ENCODE measurements around the gene TMEM266.

Gene TMEM266

GRCh38 chr15:76169018-76169417 lies 109.2 kb downstream of the TMEM266 start:
- Histone ChIP-seq H3K27me3 (ENCODE audit: control insufficient read depth, insufficient read depth, low read length) (no peaks in the 10 kb centered on the region), H3K4me3 (ENCODE audit: low read length) (no peak overlapping the region), H3K4me1 (ENCODE audit: control insufficient read depth, insufficient read depth, low read length) (peaks cover 5% of the 10 kb centered on the region), H3K36me3 (ENCODE audit: control insufficient read depth, insufficient read depth, low read length) (no peaks in the 10 kb centered on the region), H3K9me3 (ENCODE audit: control insufficient read depth, low read length) (no peaks in the 10 kb centered on the region), H3K9ac (ENCODE audit: low read length) (no peak overlapping the region)

- H3K4me3 ChIP-seq (ENCODE audit: low read length), result no peak overlapping the region
- no peaks in the 10 kb centered on the region for H3K27me3 ChIP-seq (ENCODE audit: control insufficient read depth, insufficient read depth, low read length)
- no peak overlapping the region for H3K9ac ChIP-seq (ENCODE audit: low read length)
- no peaks in the 10 kb centered on the region for H3K9me3 ChIP-seq (ENCODE audit: control insufficient read depth, low read length)
- H3K36me3 ChIP-seq (ENCODE audit: control insufficient read depth, insufficient read depth, low read length), result no peaks in the 10 kb centered on the region
- peaks cover 5% of the 10 kb centered on the region for H3K4me1 ChIP-seq (ENCODE audit: control insufficient read depth, insufficient read depth, low read length)
These were observed 110.4 kb downstream of the TMEM266 start for GRCh38 chr15:76169911-76170800.

- Histone ChIP-seq H3K9me3 (ENCODE audit: control insufficient read depth, low read length) (no peaks in the 10 kb centered on the region), H3K27me3 (ENCODE audit: control insufficient read depth, insufficient read depth, low read length) (peaks cover 6% of the 10 kb centered on the region), H3K4me1 (ENCODE audit: control insufficient read depth, insufficient read depth, low read length) (peaks cover 9% of the 10 kb centered on the region), H3K4me3 (ENCODE audit: low read length) (no peak overlapping the region), H3K9ac (ENCODE audit: low read length) (no peak overlapping the region), H3K36me3 (ENCODE audit: control insufficient read depth, insufficient read depth, low read length) (no peaks in the 10 kb centered on the region)
These were observed 113.0 kb downstream of the TMEM266 start for GRCh38 chr15:76172782-76173181.

DNA sequence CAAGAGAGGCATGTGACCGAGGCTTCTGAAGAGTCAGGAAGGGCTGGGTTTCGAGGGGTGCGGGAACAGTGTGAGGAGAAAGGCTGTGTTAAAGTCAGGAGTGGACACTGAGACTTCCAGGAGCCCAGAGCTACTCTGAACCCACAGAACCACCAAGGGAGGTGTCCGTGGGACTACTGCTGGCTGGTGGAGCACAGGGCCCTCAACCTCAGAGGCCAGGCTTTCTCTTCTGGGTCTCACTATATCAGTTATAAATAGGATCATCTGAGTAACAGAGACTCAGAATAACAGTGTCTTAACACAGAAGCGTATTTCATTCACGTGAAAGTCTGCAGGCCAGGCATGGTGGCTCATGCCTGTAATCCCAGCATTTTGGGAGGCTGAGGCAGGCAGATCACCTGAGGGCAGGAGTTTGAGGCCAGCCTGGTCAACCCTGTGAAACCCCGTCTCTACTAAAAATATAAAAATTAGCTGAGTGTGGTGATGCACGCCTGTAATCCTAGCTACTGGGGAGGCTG lies 113.6 kb downstream of the TMEM266 start:
- Histone ChIP-seq H3K27me3 (ENCODE audit: control insufficient read depth, insufficient read depth, low read length) (peaks cover 12% of the 10 kb centered on the region), H3K36me3 (ENCODE audit: control insufficient read depth, insufficient read depth, low read length) (no peaks in the 10 kb centered on the region), H3K9me3 (ENCODE audit: control insufficient read depth, low read length) (no peaks in the 10 kb centered on the region), H3K4me3 (ENCODE audit: low read length) (no peak overlapping the region), H3K9ac (ENCODE audit: low read length) (no peak overlapping the region), H3K4me1 (ENCODE audit: control insufficient read depth, insufficient read depth, low read length) (peaks cover 13% of the 10 kb centered on the region)

DNA sequence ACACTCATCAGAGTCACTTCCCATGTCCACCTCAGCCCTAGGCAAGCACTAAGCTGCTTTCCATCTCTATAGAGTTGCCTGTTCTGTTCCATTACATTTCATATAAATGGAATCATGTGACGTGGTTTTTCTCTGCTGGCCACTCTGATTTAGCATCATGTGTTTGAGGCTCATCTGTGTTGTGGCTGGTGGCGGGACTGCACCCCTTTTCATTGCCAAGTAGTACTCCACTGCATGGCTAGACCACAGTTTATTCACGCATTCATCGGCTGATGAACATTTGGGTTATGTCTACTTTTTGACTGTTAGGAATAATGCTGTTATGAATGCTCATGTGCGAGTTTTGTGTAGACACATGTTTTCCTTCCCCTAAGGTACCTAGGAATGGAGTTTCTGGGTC lies 114.9 kb downstream of the TMEM266 start:
- Histone ChIP-seq H3K4me3 (ENCODE audit: low read length) (no peak overlapping the region), H3K4me1 (ENCODE audit: control insufficient read depth, insufficient read depth, low read length) (peaks cover 13% of the 10 kb centered on the region), H3K27me3 (ENCODE audit: control insufficient read depth, insufficient read depth, low read length) (peaks cover 19% of the 10 kb centered on the region), H3K9me3 (ENCODE audit: control insufficient read depth, low read length) (no peaks in the 10 kb centered on the region), H3K9ac (ENCODE audit: low read length) (no peak overlapping the region), H3K36me3 (ENCODE audit: control insufficient read depth, insufficient read depth, low read length) (no peaks in the 10 kb centered on the region)

DNA sequence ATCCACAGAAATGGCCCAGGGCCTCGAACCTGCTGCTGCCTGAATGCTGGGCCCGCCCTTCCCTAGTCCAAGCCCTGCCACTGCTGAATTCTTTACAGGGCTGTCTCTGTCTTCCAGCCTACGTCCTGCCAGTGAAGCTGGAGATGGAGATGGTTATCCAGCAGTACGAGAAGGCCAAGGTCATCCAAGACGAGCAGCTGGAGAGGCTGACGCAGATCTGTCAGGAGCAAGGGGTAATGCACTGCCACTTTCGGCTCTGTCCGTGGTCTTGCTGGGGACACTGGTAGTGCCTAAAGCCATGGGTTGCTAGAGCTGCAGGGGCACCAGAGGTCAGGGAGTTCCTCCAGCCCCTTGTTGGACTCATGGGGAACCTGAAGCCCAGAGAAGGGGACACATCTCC lies 115.7 kb downstream of the TMEM266 start:
- H3K4me3 ChIP-seq (ENCODE audit: low read length), result no peak overlapping the region
- H3K27me3 ChIP-seq (ENCODE audit: control insufficient read depth, insufficient read depth, low read length), result peaks cover 19% of the 10 kb centered on the region
- H3K4me1 ChIP-seq (ENCODE audit: control insufficient read depth, insufficient read depth, low read length), result peaks cover 9% of the 10 kb centered on the region
- no peak overlapping the region for H3K9ac ChIP-seq (ENCODE audit: low read length)
- H3K9me3 ChIP-seq (ENCODE audit: control insufficient read depth, low read length), result no peaks in the 10 kb centered on the region
- no peaks in the 10 kb centered on the region for H3K36me3 ChIP-seq (ENCODE audit: control insufficient read depth, insufficient read depth, low read length)

GRCh38 chr15:76176059-76176458 lies 116.3 kb downstream of the TMEM266 start:
- peaks cover 19% of the 10 kb centered on the region for H3K27me3 ChIP-seq (ENCODE audit: control insufficient read depth, insufficient read depth, low read length)
- H3K4me3 ChIP-seq (ENCODE audit: low read length), result no peak overlapping the region
- H3K9ac ChIP-seq (ENCODE audit: low read length), result no peak overlapping the region
- no peaks in the 10 kb centered on the region for H3K9me3 ChIP-seq (ENCODE audit: control insufficient read depth, low read length)
- peaks cover 8% of the 10 kb centered on the region for H3K4me1 ChIP-seq (ENCODE audit: control insufficient read depth, insufficient read depth, low read length)
- H3K36me3 ChIP-seq (ENCODE audit: control insufficient read depth, insufficient read depth, low read length), result no peaks in the 10 kb centered on the region

- Histone ChIP-seq H3K36me3 (ENCODE audit: control insufficient read depth, insufficient read depth, low read length) (no peaks in the 10 kb centered on the region), H3K4me1 (ENCODE audit: control insufficient read depth, insufficient read depth, low read length) (peaks cover 8% of the 10 kb centered on the region), H3K9me3 (ENCODE audit: control insufficient read depth, low read length) (no peaks in the 10 kb centered on the region), H3K9ac (ENCODE audit: low read length) (no peak overlapping the region), H3K4me3 (ENCODE audit: low read length) (no peak overlapping the region), H3K27me3 (ENCODE audit: control insufficient read depth, insufficient read depth, low read length) (peaks cover 22% of the 10 kb centered on the region)
These were observed 116.8 kb downstream of the TMEM266 start for GRCh38 chr15:76176487-76177085.

- H3K9ac ChIP-seq (ENCODE audit: low read length), result no peak overlapping the region
- peaks cover 8% of the 10 kb centered on the region for H3K4me1 ChIP-seq (ENCODE audit: control insufficient read depth, insufficient read depth, low read length)
- no peaks in the 10 kb centered on the region for H3K36me3 ChIP-seq (ENCODE audit: control insufficient read depth, insufficient read depth, low read length)
- H3K27me3 ChIP-seq (ENCODE audit: control insufficient read depth, insufficient read depth, low read length), result peaks cover 23% of the 10 kb centered on the region
- no peak overlapping the region for H3K4me3 ChIP-seq (ENCODE audit: low read length)
- H3K9me3 ChIP-seq (ENCODE audit: control insufficient read depth, low read length), result no peaks in the 10 kb centered on the region
These were observed 117.8 kb downstream of the TMEM266 start for GRCh38 chr15:76177491-76178040.

- Histone ChIP-seq H3K9ac (ENCODE audit: low read length) (no peak overlapping the region), H3K36me3 (ENCODE audit: control insufficient read depth, insufficient read depth, low read length) (no peaks in the 10 kb centered on the region), H3K9me3 (ENCODE audit: control insufficient read depth, low read length) (no peaks in the 10 kb centered on the region), H3K4me1 (ENCODE audit: control insufficient read depth, insufficient read depth, low read length) (peaks cover 8% of the 10 kb centered on the region), H3K4me3 (ENCODE audit: low read length) (no peak overlapping the region), H3K27me3 (ENCODE audit: control insufficient read depth, insufficient read depth, low read length) (peaks cover 23% of the 10 kb centered on the region)
These were observed 118.7 kb downstream of the TMEM266 start for GRCh38 chr15:76178296-76179000.

DNA sequence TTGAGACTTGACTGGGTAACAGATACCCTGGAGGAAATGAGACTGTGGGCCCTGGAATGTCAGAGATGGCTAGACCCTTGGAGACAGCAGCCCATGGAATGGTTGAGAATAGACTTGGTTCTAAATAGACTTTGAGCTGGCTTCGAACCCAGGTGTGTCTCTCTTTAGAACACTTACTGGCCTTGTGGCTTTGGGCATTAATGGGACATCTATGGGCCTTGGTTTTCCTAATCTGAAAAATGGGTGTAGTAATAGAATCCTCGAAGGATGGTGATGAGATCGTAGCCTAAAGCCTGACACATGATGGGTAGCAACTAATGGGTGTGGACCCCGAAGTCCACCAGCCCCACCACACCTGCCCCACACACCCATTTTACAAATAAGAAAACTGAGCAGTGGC lies 119.2 kb downstream of the TMEM266 start:
- peaks cover 8% of the 10 kb centered on the region for H3K4me1 ChIP-seq (ENCODE audit: control insufficient read depth, insufficient read depth, low read length)
- peaks cover 29% of the 10 kb centered on the region for H3K27me3 ChIP-seq (ENCODE audit: control insufficient read depth, insufficient read depth, low read length)

More for the DNA sequence above, 119.2 kb downstream of the TMEM266 start:
- no peak overlapping the region for H3K9ac ChIP-seq (ENCODE audit: low read length)
- no peak overlapping the region for H3K4me3 ChIP-seq (ENCODE audit: low read length)
- H3K9me3 ChIP-seq (ENCODE audit: control insufficient read depth, low read length), result no peaks in the 10 kb centered on the region
- H3K36me3 ChIP-seq (ENCODE audit: control insufficient read depth, insufficient read depth, low read length), result no peaks in the 10 kb centered on the region

Data from mucosa of stomach (tissue), 1 donor.